Sigmoid colon (tissue), 7 donors: ENCODE measurements around the gene ZFHX3. TPM values are rescaled to one million over a fixed set of nuclear protein-coding genes. Genes with fewer than 3 reads are reported as not detected.

ENCODE experiments used
- DNase-seq: peaks from one replicate; pipeline ENCODE4 v3.0.0-alpha.2; 2019
- H3K27ac ChIP-seq, 4 donors: fragments of 200-600 bp; sonication (generic); one replicate each; pipeline ENCODE4 v1.5.1; 2016 to 2019; ENCODE audit warnings: mild to moderate bottlenecking in 1 of 4
- H3K27me3 ChIP-seq, 3 donors: fragments of 200-600 bp; sonication (generic); one replicate each; pipeline ENCODE4 v1.5.1; 2019; ENCODE audit warnings: mild to moderate bottlenecking in 1 of 3
- H3K36me3 ChIP-seq, 4 donors: fragments of 200-600 bp; sonication (generic); one replicate each; pipeline ENCODE4 v1.5.1; 2016 to 2019
- H3K4me1 ChIP-seq, 4 donors: fragments of 200-600 bp; sonication (generic); one replicate each; pipeline ENCODE4 v1.5.1; 2017 to 2019
- H3K4me3 ChIP-seq, 4 donors: fragments of 200-600 bp; sonication (generic); one replicate each; pipeline ENCODE4 v1.5.1; 2017 to 2019; ENCODE audit warnings: mild to moderate bottlenecking in 2 of 4, moderate library complexity in 1 of 4
- H3K9me3 ChIP-seq, 4 donors: fragments of 200-600 bp in 3 of 4; sonication (generic) in 3 of 4; one replicate each; pipeline versions ENCODE4 v1.5.1 to v1.6.1; 2013 to 2019
- CTCF ChIP-seq, 4 experiments: fragments of 450-650 bp in 3 of 4; fragments of 200-600 bp in 1 of 4; IDR thresholded peaks; one replicate each; pipeline ENCODE4 v1.5.1; 2016 to 2019; ENCODE audit warnings: antibody characterized with exemption in 4 of 4, mild to moderate bottlenecking in 3 of 4, moderate library complexity in 2 of 4
- EP300 ChIP-seq, 4 donors: sonication (generic); formaldehyde crosslinking; IDR thresholded peaks; one replicate each; pipeline ENCODE4 v1.6.1; 2017; ENCODE audit warnings: antibody characterized with exemption in 4 of 4
- POLR2A ChIP-seq, 2 donors: fragments of 450-650 bp; IDR thresholded peaks; one replicate each; pipeline ENCODE4 v1.6.1; 2016; ENCODE audit warnings: antibody characterized with exemption in 2 of 2, mild to moderate bottlenecking in 2 of 2, moderate library complexity in 2 of 2
- POLR2AphosphoS5 ChIP-seq, 4 donors: sonication (generic); formaldehyde crosslinking; IDR thresholded peaks; one replicate each; pipeline ENCODE4 v1.6.1; 2017; ENCODE audit warnings: antibody characterized with exemption in 4 of 4
- WGBS, 2 donors: extraction: QIAGEN DNeasy Blood & Tissue Kit; methylation state at CpG; one replicate each; pipeline ENCODE4 v1.1.7; 2013; 5-methylcytosine and 5-hydroxymethylcytosine counted together
- intact Hi-C: fragments of 100-400 bp; cut with DNase I; formaldehyde crosslinking; loops from one replicate; pipeline ENCODE4 v1.15.1; 2023
- polyA plus RNA-seq, 3 donors: library from polyadenylated mRNA; stranded (reverse); fragments of 200-250 nt; gene quantifications; one replicate each; pipeline ENCODE4 v1.2.3, GENCODE V29; 2013
- total RNA-seq, 4 donors: library from RNA; depleted of rRNA; stranded (reverse); fragments of >200 nt; gene quantifications; one replicate each; pipeline ENCODE4 v1.1.0, GENCODE V29; 2016
- donor health status: healthy with polysubstance abuse.
- donor health status: Bipolar disorder and iron deficiency.
- donor health status: healthy.

Gene ZFHX3
- total and polyA plus RNA-seq, 7 donors: 0.69 to 38.8 (median 17.8) TPM

- H3K9me3 ChIP-seq: no peaks in the 10 kb centered on the region
- no peak overlapping the region for H3K4me3 ChIP-seq
- no peak for DNase-seq
- no peaks in the 10 kb centered on the region for H3K27me3 ChIP-seq
- no peak for TF ChIP-seq EP300 (IDR thresholded peaks at IDR 0.05)
- no peak for TF ChIP-seq POLR2A (IDR thresholded peaks at IDR 0.05)
- TF ChIP-seq POLR2AphosphoS5 (IDR thresholded peaks at IDR 0.05): no peak
- TF ChIP-seq CTCF (IDR thresholded peaks at IDR 0.05): no peak
- no peaks in the 10 kb centered on the region for H3K36me3 ChIP-seq
- peaks cover 0 to 44% (median 19%) of the 10 kb centered on the region in 4 donors for H3K4me1 ChIP-seq
- H3K27ac ChIP-seq: no peak overlapping the region
- WGBS, 2 donors: 89 to 91% methylated on average over 5 of the region's 5 CpGs
- intact Hi-C loops: no loop called here
Measured at GRCh38 chr16:72975809-72976437, 72.0 kb downstream of the ZFHX3 start.

- no peak for DNase-seq
- 43 to 85% methylated on average over 13 of the region's 13 CpGs for WGBS, 2 donors
- peaks cover 0 to 51% (median 21%) of the 10 kb centered on the region in 4 donors for H3K4me1 ChIP-seq
- TF ChIP-seq POLR2A (IDR thresholded peaks at IDR 0.05) (no peak), POLR2AphosphoS5 (IDR thresholded peaks at IDR 0.05) (no peak), CTCF (IDR thresholded peaks at IDR 0.05) (no peak), EP300 (IDR thresholded peaks at IDR 0.05) (no peak)
- H3K9me3 ChIP-seq: no peaks in the 10 kb centered on the region
- intact Hi-C loops: no loop called here
- H3K27me3 ChIP-seq: no peaks in the 10 kb centered on the region
- H3K36me3 ChIP-seq: no peaks in the 10 kb centered on the region
- no peak overlapping the region for H3K4me3 ChIP-seq
- H3K27ac ChIP-seq: no peak overlapping the region
Measured at GRCh38 chr16:72974142-72974769, 73.7 kb downstream of the ZFHX3 start.

- H3K36me3 ChIP-seq: no peaks in the 10 kb centered on the region
Measured at GRCh38 chr16:72972878-72973571, 74.9 kb downstream of the ZFHX3 start.

GRCh38 chr16:72971370-72971769 lies 76.6 kb downstream of the ZFHX3 start:
- TF ChIP-seq CTCF (IDR thresholded peaks at IDR 0.05) (no peak), EP300 (IDR thresholded peaks at IDR 0.05) (no peak), POLR2AphosphoS5 (IDR thresholded peaks at IDR 0.05) (no peak), POLR2A (IDR thresholded peaks at IDR 0.05) (no peak)
- peaks cover 0 to 28% (median 16%) of the 10 kb centered on the region in 4 donors for H3K4me1 ChIP-seq
- DNase-seq: no peak
- H3K27me3 ChIP-seq: no peaks in the 10 kb centered on the region
- no peak overlapping the region for H3K4me3 ChIP-seq
- intact Hi-C loops: no loop called here
- H3K27ac ChIP-seq: no peak overlapping the region
- no peaks in the 10 kb centered on the region for H3K36me3 ChIP-seq
- WGBS, 2 donors: 89 to 91% methylated on average over 5 of the region's 5 CpGs
- H3K9me3 ChIP-seq: no peaks in the 10 kb centered on the region

More at GRCh38 chr16:72972878-72973571, 74.9 kb downstream of the ZFHX3 start:
- no peak for DNase-seq
- Histone ChIP-seq H3K4me1 (peaks cover 0 to 43% (median 21%) of the 10 kb centered on the region in 4 donors), H3K27ac (no peak overlapping the region), H3K9me3 (no peaks in the 10 kb centered on the region), H3K4me3 (no peak overlapping the region), H3K27me3 (no peaks in the 10 kb centered on the region)
- TF ChIP-seq EP300 (IDR thresholded peaks at IDR 0.05) (no peak), POLR2A (IDR thresholded peaks at IDR 0.05) (no peak), CTCF (IDR thresholded peaks at IDR 0.05) (no peak), POLR2AphosphoS5 (IDR thresholded peaks at IDR 0.05) (no peak)
- WGBS, 2 donors: 89 to 95% methylated on average over 7 of the region's 7 CpGs
- intact Hi-C loops: no loop called here
